GM18907 (cell line): ENCODE measurements around the gene FUT8.

Source experiments
- ATAC-seq: cut with Tn5 transposase; IDR thresholded peaks from one replicate; pipeline ENCODE4 v1.9.1; 2021; ENCODE audit warnings: mild to moderate bottlenecking, moderate library complexity; ENCODE audit not compliant: unreplicated experiment

FUT8 gene

GRCh38 chr14:65491274-65491673 is 78.7 kb downstream of the FUT8 start:
- ATAC-seq = no peak

GRCh38 chr14:65492266-65492665 is 79.7 kb downstream of the FUT8 start:
- no peak for ATAC-seq

GRCh38 chr14:65495196-65495595 is 82.7 kb downstream of the FUT8 start:
- no peak for ATAC-seq

GRCh38 chr14:65496178-65496993 is 83.9 kb downstream of the FUT8 start:
- no peak for ATAC-seq

DNA sequence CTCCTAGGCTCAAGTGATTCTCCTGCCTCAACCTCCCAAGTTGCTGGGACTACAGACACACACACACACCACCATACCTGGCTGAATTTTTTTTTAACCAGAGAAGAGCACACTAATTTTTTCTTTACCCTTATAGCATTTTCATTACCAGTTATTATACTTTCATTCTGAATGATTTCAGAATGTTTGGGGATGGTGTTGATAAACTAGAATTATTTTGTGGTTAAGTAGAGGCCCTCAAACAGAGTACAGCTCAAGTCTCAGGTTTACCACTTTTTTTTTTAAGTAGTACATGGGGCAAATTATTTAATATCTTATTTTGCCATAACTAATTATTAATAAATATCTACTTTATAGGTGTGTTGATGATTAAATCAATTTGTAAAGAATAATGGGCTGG is 86.6 kb downstream of the FUT8 start:
- ATAC-seq = no peak

DNA sequence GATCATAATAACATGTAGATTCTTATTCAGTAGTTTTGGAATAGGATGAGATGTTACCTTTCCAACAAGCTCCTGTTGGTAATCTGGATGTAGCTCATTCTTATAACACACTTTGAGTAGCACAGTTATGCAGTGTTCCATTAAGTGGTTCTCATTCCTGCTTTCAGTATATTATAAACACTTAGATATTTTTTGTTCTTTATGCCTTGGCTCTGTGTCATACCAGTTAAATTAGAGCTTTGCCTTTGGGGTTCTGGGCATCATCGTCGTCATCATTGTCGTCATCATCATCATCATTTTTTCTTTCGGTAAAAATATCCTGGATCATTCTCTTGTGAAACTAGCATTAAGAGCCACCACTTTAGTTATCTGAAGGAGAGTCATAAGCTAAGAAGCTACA is 87.5 kb downstream of the FUT8 start:
- no peak for ATAC-seq

GRCh38 chr14:65501328-65501727 is 88.8 kb downstream of the FUT8 start:
- no peak for ATAC-seq

DNA sequence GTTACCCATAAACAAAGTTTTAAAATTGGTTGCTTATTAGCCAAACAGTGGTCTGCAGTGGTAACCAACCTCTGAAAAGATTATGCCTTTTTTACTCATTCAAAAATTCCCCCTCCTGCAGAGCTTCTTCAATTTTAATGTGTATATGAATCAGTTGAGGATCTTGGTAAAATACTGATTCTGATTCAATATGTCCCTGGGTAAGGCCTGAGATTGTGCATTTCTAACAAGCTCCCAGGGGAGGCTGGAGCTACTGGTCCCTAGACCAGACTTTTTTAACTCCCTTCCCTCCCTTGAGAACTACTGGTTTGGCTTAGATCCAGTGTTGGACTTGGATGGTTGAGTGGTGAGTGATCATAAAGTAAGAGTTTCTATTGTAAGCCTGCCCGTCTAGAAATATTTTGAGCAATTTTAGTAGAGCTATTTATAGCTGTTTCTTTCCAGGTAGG is 90.2 kb downstream of the FUT8 start:
- ATAC-seq = peak; percentile 56

- ATAC-seq = no peak
These were observed 91.2 kb downstream of the FUT8 start for GRCh38 chr14:65503771-65504170.

DNA sequence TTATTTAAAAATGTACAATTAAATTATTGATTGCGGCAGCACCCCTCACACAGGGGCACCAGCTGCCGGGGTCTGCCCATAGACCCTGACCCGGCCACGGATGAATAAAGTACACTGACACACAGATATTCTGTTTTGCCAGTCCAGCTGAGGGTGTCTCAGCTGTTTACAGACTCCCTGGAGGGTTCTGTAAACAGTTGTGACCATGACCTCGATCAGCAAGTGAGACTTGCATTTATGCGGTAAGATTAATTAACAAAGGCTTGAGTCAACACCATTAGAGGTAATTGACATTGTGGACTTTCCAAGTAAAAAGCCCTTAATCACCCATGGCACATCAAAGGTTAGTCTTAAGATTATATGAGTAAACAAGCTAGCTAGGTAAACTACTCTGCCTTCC is 94.3 kb downstream of the FUT8 start:
- ATAC-seq = no peak

GRCh38 chr14:65509842-65510241 is 97.3 kb downstream of the FUT8 start:
- no peak for ATAC-seq

- no peak for ATAC-seq
These were observed 101.1 kb downstream of the FUT8 start for GRCh38 chr14:65513671-65514070.

GRCh38 chr14:65517635-65518542 is 105.4 kb downstream of the FUT8 start:
- ATAC-seq = no peak

GRCh38 chr14:65528069-65528468 is 115.5 kb downstream of the FUT8 start:
- ATAC-seq = no peak

GRCh38 chr14:65531148-65531547 is 118.6 kb downstream of the FUT8 start:
- ATAC-seq = no peak

DNA sequence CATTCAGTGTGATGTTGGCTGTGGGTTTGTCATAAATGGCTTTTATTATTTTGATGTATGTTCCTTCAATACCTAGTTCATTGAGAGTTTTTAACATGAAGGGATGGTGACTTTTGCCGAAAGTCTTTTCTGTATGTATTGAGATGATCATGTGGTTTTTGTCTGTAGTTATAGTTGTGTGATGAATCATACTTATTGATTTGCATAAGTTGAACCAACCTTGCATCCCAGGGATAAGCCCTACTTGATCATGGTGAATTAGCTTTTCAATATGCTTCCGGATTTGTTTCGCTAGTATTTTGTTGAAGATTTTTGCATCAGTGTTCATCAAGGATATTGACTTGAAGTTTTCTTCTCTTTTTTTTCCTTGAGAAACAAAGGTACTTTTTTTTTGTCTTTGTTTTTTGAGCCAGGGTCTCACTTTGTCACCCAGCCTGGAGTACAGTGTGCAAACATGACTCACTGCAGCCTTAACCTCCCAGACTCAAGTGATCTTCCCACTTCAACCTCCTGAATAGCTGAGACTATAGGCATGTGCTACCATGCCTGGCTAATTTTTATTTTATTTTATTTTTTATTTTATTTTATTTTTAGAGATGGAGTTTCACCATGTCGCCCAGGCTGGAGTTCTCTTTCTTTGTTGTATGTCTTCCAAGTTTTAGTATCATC is 121.3 kb downstream of the FUT8 start:
- ATAC-seq = no peak

DNA sequence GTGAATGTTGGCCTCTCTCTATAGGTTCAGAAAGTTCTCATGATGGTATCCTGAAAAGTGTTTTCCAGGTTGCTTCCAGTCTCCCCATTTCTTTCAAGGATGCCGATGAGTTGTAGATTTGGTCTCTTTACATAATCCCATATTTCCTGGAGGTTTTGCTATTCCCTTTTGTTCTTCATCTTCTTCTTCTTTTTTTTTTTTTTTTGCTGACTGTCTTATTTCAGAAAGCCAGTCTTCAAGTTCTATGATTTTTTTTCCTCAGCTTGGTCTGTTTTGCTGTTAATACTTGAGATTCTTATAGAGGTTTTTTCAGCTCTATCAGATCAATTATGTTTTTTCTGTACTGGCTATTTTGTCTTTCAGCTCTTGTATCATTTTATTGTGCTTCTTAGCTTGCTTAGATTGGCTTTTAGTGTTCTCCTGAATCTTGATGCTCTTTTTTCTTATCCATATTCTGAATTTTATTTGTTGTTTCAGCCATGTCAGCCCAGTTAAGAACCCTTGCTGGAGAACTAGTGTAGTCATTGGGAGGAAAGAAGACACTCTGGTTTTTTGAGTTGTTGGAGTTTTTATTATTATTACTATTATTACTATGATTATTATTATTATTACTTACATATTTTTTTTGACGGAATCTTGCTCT is 124.4 kb downstream of the FUT8 start:
- no peak for ATAC-seq

- no peak for ATAC-seq
These were observed 136.3 kb downstream of the FUT8 start for GRCh38 chr14:65548878-65549277.

GRCh38 chr14:65549429-65549828 is 136.9 kb downstream of the FUT8 start:
- ATAC-seq = no peak

DNA sequence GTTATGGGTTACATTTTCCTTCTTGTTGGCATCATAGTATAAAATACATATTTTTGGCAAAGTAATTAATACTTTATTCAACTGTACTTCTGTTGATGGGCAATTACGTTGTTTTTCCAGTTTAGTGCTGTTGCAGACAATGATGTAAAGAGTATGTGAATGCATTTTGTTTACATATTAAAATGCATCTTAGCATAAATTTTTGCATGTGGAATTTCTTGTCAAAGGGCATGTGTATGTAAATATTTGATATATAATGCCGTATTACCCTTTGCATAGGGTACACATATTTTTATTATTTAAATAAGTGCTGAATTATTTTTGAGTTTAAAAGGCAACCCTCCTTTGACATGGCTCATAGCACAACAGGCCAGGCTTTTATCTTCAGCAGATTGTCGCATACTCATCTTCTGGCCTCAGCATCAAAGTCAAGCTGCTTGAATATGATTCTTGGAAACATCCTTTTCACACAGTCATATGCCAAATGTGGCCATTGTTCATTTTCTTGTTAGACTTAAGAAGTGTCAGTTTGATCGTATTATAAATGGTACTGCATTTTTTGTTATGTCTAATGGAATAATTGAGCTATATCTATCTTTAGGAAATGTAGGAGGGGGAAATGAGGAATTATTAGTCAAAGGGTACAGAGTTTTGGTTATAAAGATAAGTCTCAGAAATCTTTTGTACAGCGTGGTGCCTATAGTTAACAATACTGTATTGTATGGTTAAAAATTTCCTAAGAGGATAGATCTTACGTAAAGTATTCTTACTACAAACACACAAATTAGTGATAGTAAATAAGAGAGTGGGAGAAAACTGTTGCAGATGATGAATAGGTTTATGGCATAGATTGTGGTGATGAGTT is 138.5 kb downstream of the FUT8 start:
- no peak for ATAC-seq
